Skeletal muscle satellite cell (primary cell): Measurements from ENCODE around the gene TMEM138.

Experiments
- H3K27me3 ChIP-seq: 2 replicates; pipeline ENCODE4 v1.7.0; 2013; ENCODE audit warnings: low read length; ENCODE audit not compliant: control insufficient read depth, insufficient read depth
- H3K36me3 ChIP-seq: 2 replicates; pipeline ENCODE4 v1.7.0; 2013; ENCODE audit warnings: mild to moderate bottlenecking, control low read depth, low read length; ENCODE audit not compliant: insufficient read depth
- H3K4me1 ChIP-seq: 2 replicates; pipeline ENCODE4 v1.7.0; 2013; ENCODE audit warnings: low read length; ENCODE audit not compliant: control insufficient read depth, insufficient read depth
- H3K4me2 ChIP-seq: 2 replicates; pipeline ENCODE4 v1.7.0; 2013; ENCODE audit warnings: mild to moderate bottlenecking, low read length
- H3K4me3 ChIP-seq: 2 replicates; pipeline ENCODE4 v1.7.0; 2013; ENCODE audit warnings: low read length
- H3K9ac ChIP-seq: 2 replicates; pipeline ENCODE4 v1.7.0; 2013; ENCODE audit warnings: mild to moderate bottlenecking, low read depth, low read length, moderate library complexity
- H3K9me3 ChIP-seq: replicated peaks from 2 replicates; pipeline ENCODE4 v1.7.0; 2013; ENCODE audit warnings: mild to moderate bottlenecking, control low read depth, low read length

TMEM138 gene

DNA sequence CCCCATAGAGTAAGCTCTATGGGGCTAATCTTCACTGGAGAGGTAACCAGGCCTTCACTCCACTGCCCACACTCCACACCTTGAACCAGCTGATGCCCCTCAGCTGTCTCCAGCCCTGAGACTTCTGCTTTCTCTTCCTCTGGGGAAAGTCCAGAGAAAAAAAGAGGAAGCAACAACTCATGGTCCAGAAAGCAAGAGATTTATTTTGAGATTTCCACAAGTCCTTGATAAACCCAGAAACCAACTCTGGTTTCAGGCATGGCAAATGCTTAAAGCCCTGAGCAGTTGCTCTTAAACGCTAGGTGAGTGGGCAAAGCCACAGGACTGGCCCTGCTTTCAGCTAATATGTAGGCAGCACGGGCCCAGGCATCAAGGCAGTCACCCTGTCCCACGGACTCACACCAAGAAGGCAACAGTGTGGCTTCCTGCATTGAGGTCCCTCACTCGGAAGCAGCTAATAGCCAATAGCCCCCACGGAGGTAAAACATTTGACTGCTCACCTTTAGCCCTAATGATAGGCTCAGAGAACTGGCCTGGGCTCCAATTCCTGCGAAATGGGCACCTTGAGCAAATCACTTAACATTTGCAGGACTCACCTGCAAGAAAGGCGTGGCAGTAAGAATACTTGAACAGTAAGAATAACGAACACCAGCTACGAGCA lies 4.8 kb upstream of the TMEM138 start:
- Histone ChIP-seq H3K9ac (no peak overlapping the region), H3K4me1 (peaks cover 6% of the 10 kb centered on the region), H3K27me3 (no peaks in the 10 kb centered on the region), H3K4me3 (no peak overlapping the region), H3K36me3 (peaks cover 19% of the 10 kb centered on the region), H3K9me3 (no peaks in the 10 kb centered on the region), H3K4me2 (no peak overlapping the region)

- no peaks in the 10 kb centered on the region for H3K9me3 ChIP-seq
- no peaks in the 10 kb centered on the region for H3K27me3 ChIP-seq
- peaks cover 6% of the 10 kb centered on the region for H3K4me1 ChIP-seq
- peaks cover 14% of the 10 kb centered on the region for H3K36me3 ChIP-seq
- no peak overlapping the region for H3K4me2 ChIP-seq
- H3K4me3 ChIP-seq = no peak overlapping the region
- no peak overlapping the region for H3K9ac ChIP-seq
These were observed 4.3 kb upstream of the TMEM138 start for GRCh38 chr11:61357894-61358239.

DNA sequence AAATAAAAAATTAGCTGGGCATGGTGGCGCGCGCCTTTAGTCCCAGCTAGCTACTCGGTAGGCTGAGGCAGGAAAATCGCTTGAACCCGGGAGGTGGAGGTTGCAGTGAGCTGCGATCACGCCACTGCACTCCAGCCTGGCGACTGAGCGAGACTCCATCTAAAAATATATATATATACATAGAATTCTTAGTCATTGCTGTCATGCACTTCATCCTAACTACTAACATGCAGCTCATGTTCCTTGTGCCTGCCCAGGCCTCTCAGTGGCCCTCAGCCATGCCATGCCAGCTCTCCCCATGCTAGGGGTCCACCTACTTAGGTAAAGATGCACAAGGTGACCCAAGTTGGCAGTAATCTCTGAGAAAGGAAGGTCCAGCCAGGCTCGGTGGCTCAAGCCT lies 3.6 kb upstream of the TMEM138 start:
- H3K27me3 ChIP-seq = no peaks in the 10 kb centered on the region
- H3K36me3 ChIP-seq = peaks cover 8% of the 10 kb centered on the region
- no peak overlapping the region for H3K4me3 ChIP-seq
- H3K4me2 ChIP-seq = no peak overlapping the region
- H3K9ac ChIP-seq = no peak overlapping the region
- no peaks in the 10 kb centered on the region for H3K9me3 ChIP-seq
- H3K4me1 ChIP-seq = peaks cover 12% of the 10 kb centered on the region

DNA sequence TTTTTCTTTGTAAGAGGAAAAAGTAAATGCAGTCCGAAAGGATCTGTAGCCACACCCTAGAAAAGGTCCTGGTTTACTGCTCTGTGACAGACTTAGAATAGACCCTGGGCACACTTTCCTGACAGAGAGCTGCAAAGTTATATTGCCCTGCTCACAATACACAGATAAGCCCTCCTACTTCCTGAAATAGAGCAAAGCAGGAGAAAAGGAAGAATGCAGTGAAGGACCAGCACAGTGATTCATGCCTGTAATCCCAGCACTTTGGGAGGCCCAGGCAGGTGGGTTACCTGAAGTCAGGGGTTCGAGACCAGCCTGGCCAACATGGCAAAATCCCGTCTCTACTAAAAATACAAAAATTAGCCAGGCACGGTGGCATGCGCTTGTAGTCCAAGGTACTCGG lies 2.7 kb upstream of the TMEM138 start:
- Histone ChIP-seq H3K4me3 (no peak overlapping the region), H3K9me3 (no peaks in the 10 kb centered on the region), H3K4me2 (no peak overlapping the region), H3K9ac (no peak overlapping the region), H3K27me3 (no peaks in the 10 kb centered on the region), H3K36me3 (peaks cover 12% of the 10 kb centered on the region), H3K4me1 (peaks cover 15% of the 10 kb centered on the region)

DNA sequence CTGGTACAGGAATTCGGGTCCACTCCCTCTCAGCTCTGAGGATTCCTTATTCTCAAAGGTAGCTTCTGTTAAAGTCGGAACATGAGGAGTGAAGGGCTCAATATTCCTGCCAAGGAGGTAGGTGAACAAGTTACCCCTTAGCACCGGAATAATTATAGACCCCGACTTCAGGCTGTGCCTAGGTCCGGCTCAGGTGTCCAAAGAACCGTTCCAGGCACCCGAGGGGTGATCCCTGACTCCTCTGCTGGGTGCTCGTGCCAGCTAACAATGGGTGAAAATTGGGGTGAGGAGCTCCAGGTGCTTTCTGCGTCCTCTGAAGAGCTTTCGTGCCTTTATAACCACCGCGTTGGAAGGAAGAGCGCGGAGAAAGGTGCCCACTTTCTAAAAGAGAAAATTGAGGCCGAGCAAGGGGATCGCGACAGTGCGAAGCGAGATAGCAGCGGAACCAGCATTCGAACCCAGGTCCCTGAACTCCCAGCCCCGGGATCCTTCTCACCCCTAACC lies 885 bp upstream of the TMEM138 start:
- peaks cover 20% of the 10 kb centered on the region for H3K36me3 ChIP-seq
- H3K9me3 ChIP-seq = no peaks in the 10 kb centered on the region
- peak overlapping the region; percentile 87 for H3K4me3 ChIP-seq
- H3K4me2 ChIP-seq = peak overlapping the region; percentile 89
- H3K4me1 ChIP-seq = peaks cover 22% of the 10 kb centered on the region
- H3K27me3 ChIP-seq = no peaks in the 10 kb centered on the region
- H3K9ac ChIP-seq = peak overlapping the region; percentile 94

DNA sequence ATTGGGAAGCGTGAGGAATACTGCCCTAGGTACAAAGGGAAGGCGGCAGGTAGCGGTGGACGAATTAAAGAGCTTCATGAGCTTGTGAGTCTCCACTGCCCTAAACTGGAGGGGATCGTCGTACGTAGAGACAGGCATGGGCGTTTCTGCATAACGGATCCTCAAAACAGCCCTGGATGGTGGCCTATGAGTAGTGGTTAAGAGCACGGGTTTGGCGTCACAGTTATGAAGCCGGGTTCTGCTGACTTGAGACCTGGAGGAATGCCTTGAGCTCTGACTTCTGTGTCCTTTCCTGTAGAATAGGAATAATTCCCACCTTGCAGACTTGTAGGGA lies 335 bp downstream of the TMEM138 start:
- peak overlapping the region; percentile 94 for H3K9ac ChIP-seq
- peaks cover 30% of the 10 kb centered on the region for H3K4me1 ChIP-seq
- H3K27me3 ChIP-seq = no peaks in the 10 kb centered on the region
- H3K9me3 ChIP-seq = no peaks in the 10 kb centered on the region
- peaks cover 30% of the 10 kb centered on the region for H3K36me3 ChIP-seq
- peak overlapping the region; percentile 87 for H3K4me3 ChIP-seq
- peak overlapping the region; percentile 89 for H3K4me2 ChIP-seq

DNA sequence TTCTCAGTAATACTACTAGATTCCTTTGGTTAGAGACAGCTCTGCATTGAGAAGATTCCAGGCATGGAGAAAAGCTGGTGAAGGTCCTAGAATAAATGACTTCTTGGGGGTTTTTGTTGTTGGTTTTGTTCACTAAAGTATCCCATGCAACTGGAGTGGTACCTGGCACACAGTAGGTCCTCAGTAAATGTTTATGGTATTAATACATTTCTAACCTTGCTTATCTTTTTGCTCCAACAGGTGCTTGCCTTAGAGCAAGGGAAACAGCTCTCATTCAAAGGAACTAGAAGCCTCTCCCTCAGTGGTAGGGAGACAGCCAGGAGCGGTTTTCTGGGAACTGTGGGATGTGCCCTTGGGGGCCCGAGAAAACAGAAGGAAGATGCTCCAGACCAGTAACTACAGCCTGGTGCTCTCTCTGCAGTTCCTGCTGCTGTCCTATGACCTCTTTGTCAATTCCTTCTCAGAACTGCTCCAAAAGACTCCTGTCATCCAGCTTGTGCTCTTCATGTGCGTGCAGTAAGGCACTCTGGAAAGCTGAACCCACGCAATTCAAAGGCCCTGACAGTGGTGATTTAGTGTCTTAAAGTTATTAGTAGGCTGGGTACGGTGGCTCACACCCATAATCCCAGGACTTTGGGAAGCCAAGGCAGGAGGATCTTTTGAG lies 2.0 kb downstream of the TMEM138 start:
- Histone ChIP-seq H3K4me2 (peak overlapping the region; percentile 89), H3K9me3 (no peaks in the 10 kb centered on the region), H3K4me3 (no peak overlapping the region), H3K9ac (no peak overlapping the region), H3K4me1 (peaks cover 43% of the 10 kb centered on the region), H3K27me3 (no peaks in the 10 kb centered on the region), H3K36me3 (peaks cover 45% of the 10 kb centered on the region)

GRCh38 chr11:61367406-61367805 lies 5.2 kb downstream of the TMEM138 start:
- no peak overlapping the region for H3K4me3 ChIP-seq
- H3K4me1 ChIP-seq = peaks cover 53% of the 10 kb centered on the region
- no peak overlapping the region for H3K4me2 ChIP-seq
- H3K9me3 ChIP-seq = no peaks in the 10 kb centered on the region
- H3K36me3 ChIP-seq = peaks cover 53% of the 10 kb centered on the region
- H3K9ac ChIP-seq = no peak overlapping the region
- H3K27me3 ChIP-seq = no peaks in the 10 kb centered on the region

GRCh38 chr11:61368646-61369045 lies 6.5 kb downstream of the TMEM138 start:
- Histone ChIP-seq H3K4me1 (peaks cover 47% of the 10 kb centered on the region), H3K36me3 (peaks cover 54% of the 10 kb centered on the region), H3K9ac (peak overlapping the region; percentile 63), H3K4me2 (no peak overlapping the region), H3K4me3 (no peak overlapping the region), H3K27me3 (no peaks in the 10 kb centered on the region), H3K9me3 (no peaks in the 10 kb centered on the region)

- peaks cover 45% of the 10 kb centered on the region for H3K4me1 ChIP-seq
- peaks cover 44% of the 10 kb centered on the region for H3K36me3 ChIP-seq
- H3K9me3 ChIP-seq = no peaks in the 10 kb centered on the region
- H3K4me3 ChIP-seq = peak overlapping the region; percentile 0
- peak overlapping the region; percentile 63 for H3K9ac ChIP-seq
- H3K4me2 ChIP-seq = peak overlapping the region; percentile 31
- no peaks in the 10 kb centered on the region for H3K27me3 ChIP-seq
These were observed 7.5 kb downstream of the TMEM138 start for GRCh38 chr11:61369372-61370348.

DNA sequence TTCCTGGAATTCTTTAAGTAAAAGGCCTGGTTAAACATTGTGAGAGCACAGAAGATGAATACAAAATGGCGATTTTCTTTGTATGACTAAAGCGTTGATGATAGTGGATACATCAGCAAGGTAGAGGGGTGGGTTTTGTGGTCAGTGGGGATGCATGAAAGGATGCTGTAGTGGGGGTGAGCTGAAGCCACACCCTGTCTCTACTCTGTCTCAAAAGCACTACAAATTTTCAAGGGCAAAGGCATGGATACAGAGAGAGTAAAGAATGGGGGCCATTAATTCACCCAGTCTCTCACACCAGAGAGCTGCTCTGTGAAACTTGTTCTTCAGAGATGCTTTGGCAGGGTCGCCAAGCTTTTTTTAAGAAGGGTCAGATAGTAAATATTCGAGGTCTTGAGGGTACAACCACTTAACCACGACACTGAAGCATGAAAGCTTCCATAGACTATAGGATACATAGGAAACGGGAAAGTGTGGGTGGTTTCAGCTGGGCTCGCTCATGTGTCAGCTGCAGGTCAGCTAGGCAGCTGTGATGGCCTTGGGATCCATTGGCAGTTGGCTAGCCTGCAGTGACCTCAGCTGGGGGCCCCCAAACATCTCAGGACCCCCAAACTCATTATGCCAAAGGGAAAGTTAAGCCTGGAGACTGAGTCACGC lies 8.3 kb downstream of the TMEM138 start:
- H3K36me3 ChIP-seq = peaks cover 45% of the 10 kb centered on the region
- no peak overlapping the region for H3K4me2 ChIP-seq
- H3K9ac ChIP-seq = peak overlapping the region; percentile 62

More for the DNA sequence above, 8.3 kb downstream of the TMEM138 start:
- Histone ChIP-seq H3K4me3 (peak overlapping the region; percentile 0), H3K4me1 (peaks cover 45% of the 10 kb centered on the region), H3K27me3 (no peaks in the 10 kb centered on the region), H3K9me3 (no peaks in the 10 kb centered on the region)
